SK-N-SH (cell line): ENCODE measurements around the gene USP4. TPM values are rescaled to one million over a fixed set of nuclear protein-coding genes. Genes with fewer than 3 reads are reported as not detected.

ENCODE experiments used
- CTCF ChIA-PET: fragments of 300-600, 350-600 bp; formaldehyde crosslinking; extraction: SDS; loops from one replicate; lab custom pipeline; 2021; lab: Yijun Ruan, JAX
- POLR2A ChIA-PET: fragments of 350-600 bp; sonication (Branson Sonifier 250); formaldehyde crosslinking; extraction: SDS; loops from one replicate; lab custom pipeline; 2020; ENCODE audit warnings: antibody characterized with exemption, inconsistent platforms; lab: Yijun Ruan, JAX
- DNase-seq: peaks from one replicate; pipeline ENCODE4 v3.0.0; 2012
- H2AFZ ChIP-seq: fragments of 200-600 bp; sonication (generic); 2 replicates; pipeline ENCODE4 v1.8.1; 2016; ENCODE audit warnings: antibody characterized with exemption, mild to moderate bottlenecking, low read depth
- H3F3A ChIP-seq: fragments of 200-600 bp; sonication (generic); replicated peaks from 2 replicates; pipeline ENCODE3; 2016; ENCODE audit warnings: antibody characterized with exemption, mild to moderate bottlenecking; ENCODE audit not compliant: insufficient read depth
- H3K27ac ChIP-seq, 2 experiments: fragments of 200-500 bp in 1 of 2; fragments of 200-600 bp in 1 of 2; sonication (Bioruptor generic) in 1 of 2; sonication (generic), shearing (Covaris generic) in 1 of 2; 2 replicates each; pipeline versions ENCODE4 v1.5.1 to v1.6.1; 2014 to 2016; ENCODE audit warnings: low read depth in 2 of 2, inconsistent platforms in 1 of 2, low read length in 1 of 2, mild to moderate bottlenecking in 1 of 2, mixed read lengths in 1 of 2
- H3K27me3 ChIP-seq: fragments of 200-600 bp; sonication (generic), shearing (Covaris generic); 2 replicates; pipeline ENCODE4 v1.6.1; 2016; ENCODE audit warnings: mixed run types; ENCODE audit not compliant: insufficient read depth
- H3K36me3 ChIP-seq, 2 experiments: fragments of 200-500 bp in 1 of 2; fragments of 200-600 bp in 1 of 2; sonication (Bioruptor generic) in 1 of 2; sonication (generic) in 1 of 2; replicated peaks in 1 of 2; 2 replicates each; pipeline versions ENCODE3 to v1.5.1; 2014 to 2016; ENCODE audit warnings: low read length in 1 of 2, mild to moderate bottlenecking in 1 of 2; ENCODE audit not compliant: insufficient read depth in 2 of 2, control insufficient read depth in 1 of 2
- H3K4me1 ChIP-seq, 2 experiments: fragments of 200-500 bp in 1 of 2; fragments of 200-600 bp in 1 of 2; sonication (Bioruptor generic) in 1 of 2; sonication (generic), shearing (Covaris generic) in 1 of 2; 2 replicates each; pipeline versions ENCODE4 v1.5.1 to v1.6.1; 2014 to 2016; ENCODE audit warnings: low read depth in 1 of 2, low read length in 1 of 2, mixed run types in 1 of 2; ENCODE audit not compliant: insufficient read depth in 2 of 2, control insufficient read depth in 1 of 2
- H3K4me2 ChIP-seq: fragments of 200-600 bp; sonication (generic), shearing (Covaris generic); 2 replicates; pipeline ENCODE4 v1.6.1; 2017; ENCODE audit warnings: mixed run types
- H3K4me3 ChIP-seq, 2 experiments: fragments of 200-500 bp in 1 of 2; fragments of 200-600 bp in 1 of 2; sonication (Bioruptor generic) in 1 of 2; sonication (generic), shearing (Covaris generic) in 1 of 2; 2 replicates each; pipeline versions ENCODE4 v1.5.1 to v1.8.1; 2014 to 2016; ENCODE audit warnings: low read depth in 2 of 2, inconsistent platforms in 1 of 2, low read length in 1 of 2, mild to moderate bottlenecking in 1 of 2, mixed read lengths in 1 of 2, moderate library complexity in 1 of 2
- H3K79me2 ChIP-seq: fragments of 200-600 bp; sonication (generic); 2 replicates; pipeline ENCODE4 v1.8.1; 2017; ENCODE audit warnings: mild to moderate bottlenecking; ENCODE audit not compliant: insufficient read depth
- H3K9ac ChIP-seq: fragments of 200-600 bp; sonication (generic); 2 replicates; pipeline ENCODE4 v1.6.1; 2017; ENCODE audit warnings: mixed run types
- H3K9me2 ChIP-seq: fragments of 200-600 bp; sonication (generic); 2 replicates; pipeline ENCODE4 v1.6.1; 2017; ENCODE audit warnings: mixed run types
- H3K9me3 ChIP-seq: fragments of 200-600 bp; sonication (generic); 2 replicates; pipeline ENCODE4 v1.6.1; 2017; ENCODE audit warnings: mixed run types, mild to moderate bottlenecking, moderate library complexity
- H4K20me1 ChIP-seq: fragments of 200-600 bp; sonication (generic); 2 replicates; pipeline ENCODE4 v1.6.1; 2017; ENCODE audit warnings: mild to moderate bottlenecking, mixed run types; ENCODE audit not compliant: insufficient read depth
- ELF1 ChIP-seq: IDR thresholded peaks from 2 replicates; pipeline ENCODE4 v1.4.0; 2012
- EP300 ChIP-seq, 2 experiments: IDR thresholded peaks; 2 replicates each; pipeline versions ENCODE4 v1.4.0 to v1.6.1; 2012; ENCODE audit warnings: borderline replicate concordance in 1 of 2, low read depth in 1 of 2, low read length in 1 of 2
- FOSL2 ChIP-seq: IDR thresholded peaks from 2 replicates; pipeline ENCODE4 v1.4.0; 2012; ENCODE audit warnings: low read depth, mild to moderate bottlenecking, moderate library complexity, borderline replicate concordance
- FOXM1 ChIP-seq: IDR thresholded peaks from 2 replicates; pipeline ENCODE4 v1.4.0; 2012; ENCODE audit warnings: low read depth, mild to moderate bottlenecking
- GABPA ChIP-seq: IDR thresholded peaks from 2 replicates; pipeline ENCODE4 v1.4.0; 2012; ENCODE audit warnings: low read depth, mild to moderate bottlenecking
- JUND ChIP-seq: IDR thresholded peaks from 2 replicates; pipeline ENCODE4 v1.4.0; 2012
- MEF2A ChIP-seq: IDR thresholded peaks from 2 replicates; pipeline ENCODE4 v1.4.0; 2012; ENCODE audit warnings: low read depth, borderline replicate concordance
- MXI1 ChIP-seq: IDR thresholded peaks from 2 replicates; pipeline ENCODE4 v1.6.1; 2012; ENCODE audit warnings: mild to moderate bottlenecking, low read depth, low read length, improper control_type of control experiment
- NFIC ChIP-seq: IDR thresholded peaks from 2 replicates; pipeline ENCODE4 v1.4.0; 2012; ENCODE audit warnings: borderline replicate concordance
- NRF1 ChIP-seq: IDR thresholded peaks from 2 replicates; pipeline ENCODE4 v1.6.1; 2012; ENCODE audit warnings: low read depth, mild to moderate bottlenecking, low read length
- PBX3 ChIP-seq: IDR thresholded peaks from 2 replicates; pipeline ENCODE4; 2012
- POLR2AphosphoS5 ChIP-seq: IDR thresholded peaks from 2 replicates; pipeline ENCODE4 v1.6.1; 2012; ENCODE audit warnings: low read depth, low read length
- RAD21 ChIP-seq: IDR thresholded peaks from 2 replicates; pipeline ENCODE4 v1.6.1; 2012; ENCODE audit warnings: mild to moderate bottlenecking, low read length
- RCOR1 ChIP-seq: fragments of 150-350 bp; IDR thresholded peaks from 2 replicates; pipeline ENCODE4 v1.6.1; 2017; ENCODE audit warnings: antibody characterized with exemption, low read length
- RFX5 ChIP-seq: IDR thresholded peaks from 2 replicates; pipeline ENCODE4 v1.6.1; 2012; ENCODE audit warnings: mild to moderate bottlenecking, improper control_type of control experiment, low read length
- TAF1 ChIP-seq: IDR thresholded peaks from 2 replicates; pipeline ENCODE4 v1.6.1; 2012; ENCODE audit warnings: low read depth, mild to moderate bottlenecking, low read length, moderate library complexity, borderline replicate concordance
- TEAD4 ChIP-seq: IDR thresholded peaks from 2 replicates; pipeline ENCODE4 v1.4.0; 2012; ENCODE audit warnings: mild to moderate bottlenecking, borderline replicate concordance; ENCODE audit not compliant: insufficient read depth
- WGBS: methylation state at CpG from one replicate; pipeline ENCODE4 v1.1.6; 2017; ENCODE audit warnings: low lambda C conversion rate; 5-methylcytosine and 5-hydroxymethylcytosine counted together
- polyA plus RNA-seq, 3 experiments: library from polyadenylated mRNA; depleted of rRNA; stranded (reverse); fragments of >200 nt; gene quantifications; 2 replicates each; pipeline ENCODE4 v1.2.3, GENCODE V29; 2012
- TF ChIP-seq, protein P1 (sequence below): IDR thresholded peaks from 2 replicates; pipeline ENCODE4 v1.4.0; 2012; ENCODE audit warnings: low read depth
- TF ChIP-seq, protein P2 (sequence below): fragments of 200-600 bp; sonication (generic); IDR thresholded peaks from 2 replicates; pipeline ENCODE4 v1.6.1; 2017; ENCODE audit warnings: antibody characterized with exemption, mild to moderate bottlenecking, moderate library complexity
- TF ChIP-seq, protein P3 (sequence below): fragments of 150-350 bp; IDR thresholded peaks from 2 replicates; pipeline ENCODE4 v1.6.1; 2017; ENCODE audit warnings: antibody characterized with exemption, low read length, low read depth, borderline replicate concordance
- TF ChIP-seq, protein P4 (sequence below): fragments of 150-350 bp; IDR thresholded peaks from 2 replicates; pipeline ENCODE4 v1.6.1; 2016; ENCODE audit warnings: mild to moderate bottlenecking, low read depth, low read length
- TF ChIP-seq, protein P5 (sequence below): IDR thresholded peaks from 2 replicates; pipeline ENCODE4 v1.4.0; 2012; ENCODE audit warnings: low read depth, borderline replicate concordance

The USP4 gene
- polyA plus RNA-seq, 1 of the 3 experiments (the other 2 are of a cell fraction) = 33.2 TPM

GRCh38 chr3:49276475-49277382, 63.1 kb downstream of the USP4 start, which contains the start of gene C3orf62 (continued):
- TF ChIP-seq FOSL2 (no peak), MXI1 (0 out of 2 replicates have a peak, but pooled peaks have one; percentile 26), GABPA (no peak; the same call in 1 of the 2 replicates), FOXM1 (no peak), PBX3 (no peak), TAF1 (no peak), RCOR1 (no peak), TEAD4 (no peak), JUND (no peak), RFX5 (no peak), MEF2A (no peak)
- TF ChIP-seq, protein P1, sequence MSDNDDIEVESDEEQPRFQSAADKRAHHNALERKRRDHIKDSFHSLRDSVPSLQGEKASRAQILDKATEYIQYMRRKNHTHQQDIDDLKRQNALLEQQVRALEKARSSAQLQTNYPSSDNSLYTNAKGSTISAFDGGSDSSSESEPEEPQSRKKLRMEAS = no peak

DNA sequence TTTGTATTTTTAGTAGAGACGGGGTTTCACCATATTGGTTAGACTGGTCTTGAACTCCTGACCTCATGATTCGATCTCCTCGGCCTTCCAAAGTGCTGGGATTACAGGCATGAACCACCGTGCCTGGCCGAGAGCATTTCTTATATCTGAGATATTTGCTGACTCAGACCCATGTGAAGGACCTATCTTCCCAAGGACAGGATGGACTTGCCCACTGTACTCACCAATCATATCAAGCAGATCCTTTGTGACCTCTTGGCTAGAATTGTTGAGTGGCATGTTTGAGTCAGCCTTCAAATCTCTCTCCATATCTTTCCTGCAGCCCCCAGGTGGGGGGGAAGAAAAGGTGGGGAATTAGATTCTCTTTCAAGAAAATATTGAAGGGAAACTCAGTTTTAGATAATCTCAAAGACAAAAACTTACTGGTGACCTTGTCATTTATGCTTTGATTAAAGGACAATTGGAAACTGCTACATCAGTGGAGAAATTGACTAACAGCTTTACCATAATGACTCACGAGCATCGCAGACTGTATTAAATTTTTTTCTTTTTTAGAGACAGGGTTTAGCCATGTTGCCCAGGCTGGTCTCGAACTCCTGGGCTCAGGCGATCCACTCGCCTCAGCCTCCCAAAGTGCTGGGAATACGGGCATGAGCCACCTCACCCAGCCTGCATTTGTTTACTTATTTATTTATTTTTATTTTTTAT, 65.9 kb downstream of the USP4 start:
- no peak for DNase-seq
- H3K4me2 ChIP-seq = no peak overlapping the region
- H3K9me2 ChIP-seq = no peaks in the 10 kb centered on the region
- no peak overlapping the region for H3K27ac ChIP-seq
- no peak overlapping the region for H3K4me3 ChIP-seq
- H3F3A ChIP-seq = peaks cover 7% of the 10 kb centered on the region
- POLR2A ChIA-PET = interaction anchor here (0.6 kb wide), 1 partner anchor 215 kb away, joined by 3 read pairs; no protein-coding TSS in a partner anchor
- CTCF ChIA-PET = interaction anchor here (0.6 kb wide), 1 partner anchor 176 kb away, joined by 3 read pairs; no protein-coding TSS in a partner anchor
- no peak overlapping the region for H2AFZ ChIP-seq
- no peaks in the 10 kb centered on the region for H3K79me2 ChIP-seq
- no peaks in the 10 kb centered on the region for H3K9me3 ChIP-seq
- no peak overlapping the region for H3K9ac ChIP-seq
- peaks cover 15 to 17% of the 10 kb centered on the region in 2 experiments for H3K36me3 ChIP-seq
- no peaks in the 10 kb centered on the region for H3K27me3 ChIP-seq
- 91% methylated on average over 10 of the region's 11 CpGs for WGBS
- H3K4me1 ChIP-seq = peaks cover 0 to 3% of the 10 kb centered on the region in 2 experiments; a peak in 1 of 4 replicates
- no peaks in the 10 kb centered on the region for H4K20me1 ChIP-seq
- TF ChIP-seq, protein P2, sequence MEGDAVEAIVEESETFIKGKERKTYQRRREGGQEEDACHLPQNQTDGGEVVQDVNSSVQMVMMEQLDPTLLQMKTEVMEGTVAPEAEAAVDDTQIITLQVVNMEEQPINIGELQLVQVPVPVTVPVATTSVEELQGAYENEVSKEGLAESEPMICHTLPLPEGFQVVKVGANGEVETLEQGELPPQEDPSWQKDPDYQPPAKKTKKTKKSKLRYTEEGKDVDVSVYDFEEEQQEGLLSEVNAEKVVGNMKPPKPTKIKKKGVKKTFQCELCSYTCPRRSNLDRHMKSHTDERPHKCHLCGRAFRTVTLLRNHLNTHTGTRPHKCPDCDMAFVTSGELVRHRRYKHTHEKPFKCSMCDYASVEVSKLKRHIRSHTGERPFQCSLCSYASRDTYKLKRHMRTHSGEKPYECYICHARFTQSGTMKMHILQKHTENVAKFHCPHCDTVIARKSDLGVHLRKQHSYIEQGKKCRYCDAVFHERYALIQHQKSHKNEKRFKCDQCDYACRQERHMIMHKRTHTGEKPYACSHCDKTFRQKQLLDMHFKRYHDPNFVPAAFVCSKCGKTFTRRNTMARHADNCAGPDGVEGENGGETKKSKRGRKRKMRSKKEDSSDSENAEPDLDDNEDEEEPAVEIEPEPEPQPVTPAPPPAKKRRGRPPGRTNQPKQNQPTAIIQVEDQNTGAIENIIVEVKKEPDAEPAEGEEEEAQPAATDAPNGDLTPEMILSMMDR = no peak
- no peak for TF ChIP-seq POLR2AphosphoS5
- no peak for TF ChIP-seq NFIC
- no peak for TF ChIP-seq ELF1
- TF ChIP-seq, protein P3, sequence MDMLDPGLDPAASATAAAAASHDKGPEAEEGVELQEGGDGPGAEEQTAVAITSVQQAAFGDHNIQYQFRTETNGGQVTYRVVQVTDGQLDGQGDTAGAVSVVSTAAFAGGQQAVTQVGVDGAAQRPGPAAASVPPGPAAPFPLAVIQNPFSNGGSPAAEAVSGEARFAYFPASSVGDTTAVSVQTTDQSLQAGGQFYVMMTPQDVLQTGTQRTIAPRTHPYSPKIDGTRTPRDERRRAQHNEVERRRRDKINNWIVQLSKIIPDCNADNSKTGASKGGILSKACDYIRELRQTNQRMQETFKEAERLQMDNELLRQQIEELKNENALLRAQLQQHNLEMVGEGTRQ = no peak
- no peak for TF ChIP-seq RAD21
- TF ChIP-seq RFX5 = no peak
- no peak for TF ChIP-seq NRF1
- TF ChIP-seq FOSL2 = no peak
- TF ChIP-seq, protein P4, sequence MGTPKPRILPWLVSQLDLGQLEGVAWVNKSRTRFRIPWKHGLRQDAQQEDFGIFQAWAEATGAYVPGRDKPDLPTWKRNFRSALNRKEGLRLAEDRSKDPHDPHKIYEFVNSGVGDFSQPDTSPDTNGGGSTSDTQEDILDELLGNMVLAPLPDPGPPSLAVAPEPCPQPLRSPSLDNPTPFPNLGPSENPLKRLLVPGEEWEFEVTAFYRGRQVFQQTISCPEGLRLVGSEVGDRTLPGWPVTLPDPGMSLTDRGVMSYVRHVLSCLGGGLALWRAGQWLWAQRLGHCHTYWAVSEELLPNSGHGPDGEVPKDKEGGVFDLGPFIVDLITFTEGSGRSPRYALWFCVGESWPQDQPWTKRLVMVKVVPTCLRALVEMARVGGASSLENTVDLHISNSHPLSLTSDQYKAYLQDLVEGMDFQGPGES = no peak
- TF ChIP-seq, protein P5, sequence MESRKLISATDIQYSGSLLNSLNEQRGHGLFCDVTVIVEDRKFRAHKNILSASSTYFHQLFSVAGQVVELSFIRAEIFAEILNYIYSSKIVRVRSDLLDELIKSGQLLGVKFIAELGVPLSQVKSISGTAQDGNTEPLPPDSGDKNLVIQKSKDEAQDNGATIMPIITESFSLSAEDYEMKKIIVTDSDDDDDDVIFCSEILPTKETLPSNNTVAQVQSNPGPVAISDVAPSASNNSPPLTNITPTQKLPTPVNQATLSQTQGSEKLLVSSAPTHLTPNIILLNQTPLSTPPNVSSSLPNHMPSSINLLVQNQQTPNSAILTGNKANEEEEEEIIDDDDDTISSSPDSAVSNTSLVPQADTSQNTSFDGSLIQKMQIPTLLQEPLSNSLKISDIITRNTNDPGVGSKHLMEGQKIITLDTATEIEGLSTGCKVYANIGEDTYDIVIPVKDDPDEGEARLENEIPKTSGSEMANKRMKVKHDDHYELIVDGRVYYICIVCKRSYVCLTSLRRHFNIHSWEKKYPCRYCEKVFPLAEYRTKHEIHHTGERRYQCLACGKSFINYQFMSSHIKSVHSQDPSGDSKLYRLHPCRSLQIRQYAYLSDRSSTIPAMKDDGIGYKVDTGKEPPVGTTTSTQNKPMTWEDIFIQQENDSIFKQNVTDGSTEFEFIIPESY = no peak
- no peak for TF ChIP-seq RCOR1
- TF ChIP-seq EP300 (IDR thresholded peaks at IDR 0.05; ENCODE audit: borderline replicate concordance in 1 of 2, low read depth in 1 of 2, low read length in 1 of 2) = no peak
- TF ChIP-seq GABPA = no peak
- TF ChIP-seq, protein P1 = no peak
